Natural killer cell (primary cell): ENCODE results near the gene UPP2. TPM values are rescaled to one million over a fixed set of nuclear protein-coding genes. Genes with fewer than 3 reads are reported as not detected.

Source experiments
- ATAC-seq, 3 donors: fragments of 150-1000 bp in 2 of 3; fragments of 200-7000 bp in 1 of 3; cut with Tn5 transposase; 1 replicate in 1 of 3; 2 replicates in 2 of 3; pipeline ENCODE4 v1.10.0; 2021; ENCODE audit warnings: mild to moderate bottlenecking in 2 of 3, moderate library complexity in 2 of 3
- DNase-seq, 2 donors: peaks; one replicate each; pipeline versions ENCODE4 v3.0.0 to v3.0.0-alpha.2; 2013 to 2021; ENCODE audit warnings: mixed read lengths in 1 of 2
- H3K27ac ChIP-seq: one replicate; pipeline ENCODE4 v1.5.1; 2013; ENCODE audit warnings: mild to moderate bottlenecking, low read length
- H3K27me3 ChIP-seq: one replicate; pipeline ENCODE4 v1.6.1; 2013; ENCODE audit warnings: low read length; ENCODE audit not compliant: control insufficient read depth, insufficient read depth
- H3K36me3 ChIP-seq: one replicate; pipeline ENCODE4 v1.6.1; 2013; ENCODE audit warnings: low read length; ENCODE audit not compliant: control insufficient read depth, insufficient read depth
- H3K4me1 ChIP-seq: one replicate; pipeline ENCODE4 v1.6.1; 2013; ENCODE audit warnings: low read length; ENCODE audit not compliant: control insufficient read depth, insufficient read depth
- H3K4me3 ChIP-seq: one replicate; pipeline ENCODE4 v1.5.1; 2013; ENCODE audit warnings: low read length
- H3K9me3 ChIP-seq: one replicate; pipeline ENCODE4 v1.6.1; 2013; ENCODE audit warnings: low read length; ENCODE audit not compliant: control insufficient read depth, insufficient read depth
- H3K27ac Mint-ChIP-seq, 2 donors: one replicate each; pipeline ENCODE4 v1.8.0; 2022; ENCODE audit warnings: mild to moderate bottlenecking in 2 of 2, mixed read lengths in 2 of 2, moderate library complexity in 1 of 2
- H3K27me3 Mint-ChIP-seq, 2 donors: one replicate each; pipeline ENCODE4 v1.8.0; 2022; ENCODE audit warnings: low read depth in 2 of 2, mixed read lengths in 2 of 2
- H3K36me3 Mint-ChIP-seq: one replicate; pipeline ENCODE4 v1.8.0; 2022; ENCODE audit warnings: mixed read lengths
- H3K4me1 Mint-ChIP-seq, 2 donors: one replicate each; pipeline ENCODE4 v1.8.0; 2022; ENCODE audit warnings: mixed read lengths in 2 of 2
- H3K4me3 Mint-ChIP-seq: one replicate; pipeline ENCODE4 v1.8.0; 2022; ENCODE audit warnings: mild to moderate bottlenecking, moderate library complexity, mixed read lengths
- H3K9me3 Mint-ChIP-seq, 2 donors: one replicate each; pipeline ENCODE4 v1.8.0; 2022; ENCODE audit warnings: mixed read lengths in 2 of 2
- WGBS: methylation state at CpG from one replicate; pipeline ENCODE4 v1.1.7; 2013; ENCODE audit warnings: missing lambda C conversion rate; ENCODE audit not compliant: insufficient coverage; 5-methylcytosine and 5-hydroxymethylcytosine counted together
- intact Hi-C: fragments of 100-400 bp; cut with micrococcal nuclease; formaldehyde crosslinking; loops from one replicate; pipeline ENCODE4 v1.14.2; 2022
- total RNA-seq, 4 donors: library from RNA; stranded (reverse); fragments of 120-200 nt in 1 of 4; gene quantifications; one replicate each; pipeline versions ENCODE4 v1.2.3 to v1.2.4, GENCODE V29; 2013 to 2022
- TF ChIP-seq, protein P1 (sequence below): fragments of 200-600 bp; IDR thresholded peaks from one replicate; pipeline ENCODE4 v1.8.0; 2022; ENCODE audit warnings: antibody characterized with exemption

UPP2 gene
- total RNA-seq, 3 donors from 2014 or later (not counting 1 experiment from before 2014, with no cell fraction given), result not detected

DNA sequence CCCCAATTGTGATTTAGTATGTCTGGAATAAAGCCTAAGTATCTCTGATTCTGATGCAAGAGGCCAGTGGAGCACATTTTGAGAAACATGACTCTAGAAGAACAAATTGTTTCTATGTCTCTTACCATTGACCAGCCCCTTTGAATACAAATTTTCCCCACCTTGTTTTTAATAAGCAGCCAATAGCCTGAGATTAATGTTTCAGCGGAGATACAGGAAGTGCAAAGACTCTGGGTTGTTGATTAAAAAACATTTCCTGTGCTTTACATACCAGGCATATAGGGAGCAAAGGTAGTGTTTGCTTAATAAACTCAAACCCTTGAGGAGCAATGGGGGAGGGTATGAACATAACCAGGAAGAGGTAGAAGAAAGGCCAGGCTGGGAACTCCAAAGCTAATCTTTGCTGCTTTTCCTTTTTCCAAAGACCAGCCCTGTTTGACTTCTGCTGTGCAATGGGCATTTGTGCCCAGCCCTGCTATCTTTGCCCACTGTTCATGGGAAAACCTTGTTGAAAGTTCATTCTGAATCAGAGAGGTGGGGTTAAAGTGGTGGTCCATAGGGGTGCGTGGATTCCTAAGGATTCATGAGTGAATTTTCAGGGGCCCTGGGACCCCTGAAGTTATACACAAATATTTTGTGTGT is 29.3 kb downstream of the UPP2 start:
- intact Hi-C loops, result no loop called here
- Mint-ChIP-seq H3K4me3 (no peak overlapping the region), H3K9me3 (peaks cover 3 to 4% of the 10 kb centered on the region in 2 donors), H3K4me1 (no peaks in the 10 kb centered on the region), H3K36me3 (no peaks in the 10 kb centered on the region), H3K27ac (no peak overlapping the region), H3K27me3 (peaks cover 0 to 5% of the 10 kb centered on the region in 2 donors)
- Histone ChIP-seq H3K4me1 (no peaks in the 10 kb centered on the region), H3K36me3 (no peaks in the 10 kb centered on the region), H3K4me3 (no peak overlapping the region), H3K27ac (no peak overlapping the region), H3K27me3 (no peaks in the 10 kb centered on the region), H3K9me3 (no peaks in the 10 kb centered on the region)
- DNase-seq (no peak), ATAC-seq (no peak)
- TF ChIP-seq, protein P1, sequence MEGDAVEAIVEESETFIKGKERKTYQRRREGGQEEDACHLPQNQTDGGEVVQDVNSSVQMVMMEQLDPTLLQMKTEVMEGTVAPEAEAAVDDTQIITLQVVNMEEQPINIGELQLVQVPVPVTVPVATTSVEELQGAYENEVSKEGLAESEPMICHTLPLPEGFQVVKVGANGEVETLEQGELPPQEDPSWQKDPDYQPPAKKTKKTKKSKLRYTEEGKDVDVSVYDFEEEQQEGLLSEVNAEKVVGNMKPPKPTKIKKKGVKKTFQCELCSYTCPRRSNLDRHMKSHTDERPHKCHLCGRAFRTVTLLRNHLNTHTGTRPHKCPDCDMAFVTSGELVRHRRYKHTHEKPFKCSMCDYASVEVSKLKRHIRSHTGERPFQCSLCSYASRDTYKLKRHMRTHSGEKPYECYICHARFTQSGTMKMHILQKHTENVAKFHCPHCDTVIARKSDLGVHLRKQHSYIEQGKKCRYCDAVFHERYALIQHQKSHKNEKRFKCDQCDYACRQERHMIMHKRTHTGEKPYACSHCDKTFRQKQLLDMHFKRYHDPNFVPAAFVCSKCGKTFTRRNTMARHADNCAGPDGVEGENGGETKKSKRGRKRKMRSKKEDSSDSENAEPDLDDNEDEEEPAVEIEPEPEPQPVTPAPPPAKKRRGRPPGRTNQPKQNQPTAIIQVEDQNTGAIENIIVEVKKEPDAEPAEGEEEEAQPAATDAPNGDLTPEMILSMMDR, result no peak
- WGBS, result 75% methylated on average over 2 of the region's 2 CpGs

DNA sequence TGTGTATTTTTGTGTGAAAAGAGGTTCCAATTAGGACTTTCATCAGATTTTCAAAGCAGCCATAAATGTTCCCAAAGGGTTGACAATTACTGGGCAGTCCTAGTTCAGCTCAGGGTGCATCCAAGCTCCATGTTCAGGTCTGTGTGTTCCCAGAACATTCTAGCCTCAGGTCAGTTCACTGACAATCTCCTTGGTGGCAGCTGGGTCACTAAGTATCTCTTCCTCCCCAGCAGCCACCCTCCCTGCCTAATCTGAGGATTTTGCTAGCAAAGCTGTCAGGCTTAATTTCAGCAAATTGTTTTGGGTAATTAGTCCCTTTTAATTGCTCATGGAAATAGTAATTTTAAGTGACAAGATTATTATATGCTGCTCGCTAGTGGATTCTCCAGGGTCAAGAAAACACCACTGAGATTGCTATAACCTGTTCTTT is 29.8 kb downstream of the UPP2 start:
- TF ChIP-seq, protein P1, result no peak
- peaks cover 0 to 5% of the 10 kb centered on the region in 2 donors for H3K27me3 Mint-ChIP-seq
- intact Hi-C loops, result no loop called here
- H3K9me3 Mint-ChIP-seq, result peaks cover 3 to 4% of the 10 kb centered on the region in 2 donors
- no peaks in the 10 kb centered on the region for H3K4me1 ChIP-seq
- H3K36me3 ChIP-seq, result no peaks in the 10 kb centered on the region
- H3K4me3 ChIP-seq, result no peak overlapping the region
- no peak overlapping the region for H3K27ac ChIP-seq
- H3K9me3 ChIP-seq, result no peaks in the 10 kb centered on the region
- H3K36me3 Mint-ChIP-seq, result no peaks in the 10 kb centered on the region
- H3K27ac Mint-ChIP-seq, result no peak overlapping the region
- H3K4me1 Mint-ChIP-seq, result no peaks in the 10 kb centered on the region
- WGBS, result 80% methylated on average over 1 of the region's 1 CpG
- no peak for DNase-seq
- no peak for ATAC-seq
- H3K4me3 Mint-ChIP-seq, result no peak overlapping the region
- H3K27me3 ChIP-seq, result no peaks in the 10 kb centered on the region

DNA sequence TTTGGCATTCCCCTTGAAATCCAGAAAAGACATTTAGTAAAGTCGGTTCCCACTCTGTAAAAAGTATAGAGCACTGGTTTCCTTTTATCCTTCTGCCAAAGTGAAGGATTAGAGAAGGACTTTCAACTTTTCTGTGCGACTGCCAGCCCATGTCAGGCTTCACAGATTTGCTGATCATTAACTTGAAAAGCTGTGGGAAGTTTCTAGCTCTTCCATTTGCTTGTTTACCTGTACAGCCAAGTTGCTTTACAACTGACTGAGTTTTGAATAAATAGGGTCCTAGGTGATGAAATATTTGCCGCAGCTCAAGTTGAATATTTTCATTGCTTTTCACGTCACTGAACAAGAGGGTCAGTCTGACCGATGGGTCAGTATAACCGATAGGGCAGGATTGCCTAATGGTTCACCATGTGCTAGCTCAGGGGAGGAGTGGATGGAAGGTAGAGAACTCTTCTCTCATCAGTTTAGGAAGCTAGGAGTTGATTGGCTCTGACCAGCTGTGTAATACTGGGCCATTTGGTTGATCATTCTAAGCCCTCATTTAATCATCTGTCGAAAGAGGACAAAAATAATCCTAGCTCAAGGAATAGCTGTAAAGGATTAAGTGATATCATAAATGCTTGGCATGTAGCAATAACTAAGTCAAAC is 30.4 kb downstream of the UPP2 start:
- H3K4me3 ChIP-seq, result no peak overlapping the region
- TF ChIP-seq, protein P1, result no peak
- DNase-seq (no peak), ATAC-seq (no peak)
- H3K9me3 ChIP-seq, result no peaks in the 10 kb centered on the region
- no peaks in the 10 kb centered on the region for H3K36me3 Mint-ChIP-seq
- intact Hi-C loops, result no loop called here
- H3K36me3 ChIP-seq, result no peaks in the 10 kb centered on the region
- no peak overlapping the region for H3K27ac Mint-ChIP-seq
- no peaks in the 10 kb centered on the region for H3K4me1 ChIP-seq
- H3K4me3 Mint-ChIP-seq, result no peak overlapping the region
- whole genome bisulfite sequencing, result 90% methylated on average over 7 of the region's 7 CpGs
- peaks cover 0 to 5% of the 10 kb centered on the region in 2 donors for H3K27me3 Mint-ChIP-seq
- H3K9me3 Mint-ChIP-seq, result peaks cover 3% of the 10 kb centered on the region in 2 donors
- H3K4me1 Mint-ChIP-seq, result no peaks in the 10 kb centered on the region
- no peaks in the 10 kb centered on the region for H3K27me3 ChIP-seq
- no peak overlapping the region for H3K27ac ChIP-seq
